ENCODE results near the gene GRIK2.

GRIK2 gene

GRCh38 chr6:101921829-101922450, 528.4 kb downstream of the GRIK2 start:
- no peak for DNase-seq

- DNase-seq = no peak
Measured at GRCh38 chr6:101926149-101926925, 532.8 kb downstream of the GRIK2 start.

DNA sequence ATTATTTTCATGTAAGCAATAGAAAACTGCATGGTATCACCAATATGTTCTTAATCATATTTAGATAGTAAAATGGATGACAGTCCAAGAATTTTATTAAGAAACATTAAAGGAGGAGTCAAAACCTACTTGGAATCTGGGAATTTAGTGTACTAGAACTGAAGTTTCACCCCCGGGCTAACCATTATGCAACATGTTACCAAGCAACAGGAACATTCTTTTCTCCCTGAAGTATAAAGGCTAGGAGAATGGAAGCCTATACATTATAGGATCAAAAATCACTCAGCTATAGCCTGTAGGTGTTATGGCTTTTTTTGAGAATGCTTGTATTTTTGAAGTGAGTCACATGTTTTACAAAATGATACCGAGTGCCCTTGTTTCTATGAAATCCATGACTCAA, 538.3 kb downstream of the GRIK2 start:
- no peak for DNase-seq

- DNase-seq = no peak
Measured at GRCh38 chr6:101932704-101933103, 539.2 kb downstream of the GRIK2 start.

- DNase-seq = no peak
Measured at GRCh38 chr6:101935732-101936131, 542.2 kb downstream of the GRIK2 start.

DNA sequence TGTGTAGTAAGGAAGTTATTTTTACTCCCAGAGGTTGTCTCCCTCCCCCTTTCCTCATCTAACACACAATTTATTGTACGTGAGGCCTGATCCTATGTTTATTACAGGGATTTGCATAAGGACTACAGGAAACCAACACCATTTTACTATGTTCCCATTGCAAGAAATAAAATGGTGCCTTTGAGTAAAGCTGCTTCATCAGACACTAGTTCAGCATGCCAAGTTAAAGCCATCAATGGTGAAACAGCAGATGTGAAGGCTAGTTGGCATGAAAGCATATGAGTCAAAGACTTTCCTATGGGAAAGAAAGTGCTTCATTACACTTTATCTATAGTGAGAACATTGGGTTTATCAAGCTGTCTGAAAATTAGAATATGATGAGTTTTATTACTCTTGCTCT, 543.0 kb downstream of the GRIK2 start:
- no peak for DNase-seq

DNA sequence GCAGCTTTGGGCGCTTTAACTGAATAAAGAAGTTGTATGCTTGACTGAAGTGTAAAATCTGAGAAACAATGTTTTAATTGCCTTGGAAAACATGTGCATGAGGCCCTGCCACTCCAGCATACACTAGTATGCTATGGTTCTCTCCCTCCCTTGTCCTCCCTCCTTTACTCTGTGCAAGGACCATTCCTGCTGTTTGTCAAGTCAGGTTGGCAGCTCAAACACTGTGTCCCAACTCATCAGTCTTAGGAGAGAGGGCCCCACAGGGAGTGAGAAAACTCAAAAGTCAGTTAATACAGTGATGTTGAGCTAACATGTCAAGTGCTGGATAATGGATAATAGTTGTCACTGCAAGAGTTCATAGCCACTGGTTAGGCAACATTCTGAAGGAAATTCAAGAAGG, 543.6 kb downstream of the GRIK2 start:
- DNase-seq = no peak

DNA sequence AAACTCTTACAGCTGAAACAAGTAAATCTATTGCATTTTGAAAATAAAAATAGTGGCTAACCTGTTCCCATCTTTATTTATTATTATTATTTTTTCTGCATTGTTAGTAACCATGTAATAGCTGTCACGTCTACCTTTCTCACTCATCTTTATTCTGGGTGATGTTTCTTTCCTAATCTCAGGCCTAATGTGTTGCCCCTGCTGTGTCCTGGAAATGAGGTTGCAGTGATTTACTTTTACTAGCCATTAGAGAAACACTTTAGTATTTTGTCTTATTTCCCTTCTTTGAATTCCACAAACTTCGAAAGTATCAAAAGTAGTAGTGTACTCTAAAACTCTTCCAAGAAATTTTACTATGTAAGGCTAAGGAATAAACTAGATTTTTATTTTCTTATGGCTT, 546.9 kb downstream of the GRIK2 start:
- DNase-seq = no peak

DNA sequence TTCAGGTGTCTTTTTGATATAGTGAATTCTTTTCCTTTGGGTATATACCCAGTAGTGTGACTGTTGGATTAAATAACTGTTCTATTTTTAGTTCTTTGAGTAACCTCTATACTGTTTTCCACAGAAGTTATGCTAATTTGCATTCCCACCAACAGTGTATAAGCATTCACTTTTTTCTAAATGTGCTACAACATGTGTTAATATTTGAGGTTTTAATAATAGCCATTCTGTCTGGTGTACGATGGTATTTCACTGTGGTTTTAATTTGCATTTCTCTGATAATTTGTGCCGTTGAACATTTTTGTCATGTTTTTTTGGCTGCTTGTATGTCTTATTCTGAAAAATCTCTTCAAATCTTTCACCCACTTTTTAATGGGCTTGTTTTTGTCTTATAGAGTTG, 563.5 kb downstream of the GRIK2 start:
- DNase-seq = no peak

DNA sequence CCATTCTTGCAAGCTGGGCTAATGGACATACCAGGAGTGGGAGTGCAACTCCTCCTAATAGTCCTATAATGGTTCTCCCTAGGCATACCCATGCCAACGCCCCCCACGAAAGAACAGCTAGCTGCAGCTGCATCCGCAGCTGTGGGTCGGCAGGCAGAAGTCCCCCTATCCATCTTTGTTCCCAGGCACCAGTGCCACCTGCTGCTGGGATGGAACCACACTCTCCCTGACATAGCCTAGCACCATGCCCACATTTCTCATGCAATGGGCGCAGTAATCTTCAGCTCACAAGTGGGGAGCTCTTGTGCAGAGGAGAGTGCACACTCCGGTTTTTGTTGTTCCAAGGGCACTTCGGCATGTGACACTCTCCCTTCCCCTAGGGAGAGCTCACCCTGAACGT, 567.8 kb downstream of the GRIK2 start:
- no peak for DNase-seq

DNA sequence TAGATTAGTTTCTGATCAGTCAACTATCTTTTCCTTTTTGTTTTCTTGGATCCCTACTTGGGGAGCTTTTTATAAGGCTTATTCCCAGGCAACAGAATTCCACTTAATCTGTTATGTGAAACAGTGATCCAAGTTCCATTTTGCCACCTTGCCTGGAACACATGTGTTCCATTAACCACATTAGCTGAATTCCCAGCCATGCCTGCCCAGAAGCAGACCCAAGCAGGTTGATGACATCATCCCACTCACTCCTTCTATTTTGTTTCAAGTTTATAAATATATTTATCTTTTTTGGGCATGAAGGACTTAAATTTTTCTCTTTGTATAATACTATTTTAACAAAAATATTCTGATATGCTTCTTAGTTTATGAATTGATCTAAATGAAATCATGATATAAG, 587.4 kb downstream of the GRIK2 start:
- no peak for DNase-seq

- DNase-seq = no peak
Measured at GRCh38 chr6:101986476-101986875, 593.0 kb downstream of the GRIK2 start.

GRCh38 chr6:101992286-101992685, 598.8 kb downstream of the GRIK2 start:
- no peak for DNase-seq

GRCh38 chr6:101994521-101994920, 601.0 kb downstream of the GRIK2 start:
- DNase-seq = no peak

DNA sequence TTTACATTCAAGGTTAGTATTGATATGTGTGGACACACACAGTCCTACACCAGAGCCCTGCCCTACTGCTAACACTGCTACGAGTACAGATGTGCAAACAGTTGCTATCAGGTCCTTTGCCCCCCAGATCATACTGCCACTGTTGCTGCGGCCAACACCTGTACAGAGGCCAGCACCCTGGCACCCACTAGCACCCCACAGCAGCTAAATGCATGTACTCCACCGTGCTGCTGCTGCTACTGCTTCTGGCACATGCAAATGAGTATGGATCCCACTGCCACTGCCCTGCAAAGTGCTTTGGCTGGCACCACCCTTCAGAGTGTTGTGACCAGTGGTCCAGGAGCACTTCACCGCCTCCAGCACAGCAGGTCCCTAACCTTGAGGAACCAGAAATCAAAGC, 621.9 kb downstream of the GRIK2 start:
- DNase-seq = no peak

DNA sequence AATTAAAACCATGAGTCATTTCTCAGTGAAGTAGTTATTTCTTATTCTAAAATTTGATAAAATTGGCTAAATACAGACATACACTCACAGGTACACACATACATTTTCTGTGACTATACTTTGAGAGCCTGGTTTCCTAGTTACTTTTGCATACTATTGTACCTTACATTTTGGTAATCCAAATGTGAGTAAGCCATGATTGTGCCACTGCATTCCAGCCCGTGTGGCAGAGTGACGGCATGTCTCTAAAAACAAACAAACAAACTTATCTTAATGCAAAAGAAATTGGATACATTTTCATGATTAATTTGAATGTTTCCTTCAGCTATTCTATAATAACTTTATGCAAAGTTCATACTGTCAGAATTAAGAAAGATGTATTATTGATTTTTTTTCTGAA, 628.8 kb downstream of the GRIK2 start:
- DNase-seq = no peak

- no peak for DNase-seq
Measured at GRCh38 chr6:102022803-102023202, 629.3 kb downstream of the GRIK2 start.

DNA sequence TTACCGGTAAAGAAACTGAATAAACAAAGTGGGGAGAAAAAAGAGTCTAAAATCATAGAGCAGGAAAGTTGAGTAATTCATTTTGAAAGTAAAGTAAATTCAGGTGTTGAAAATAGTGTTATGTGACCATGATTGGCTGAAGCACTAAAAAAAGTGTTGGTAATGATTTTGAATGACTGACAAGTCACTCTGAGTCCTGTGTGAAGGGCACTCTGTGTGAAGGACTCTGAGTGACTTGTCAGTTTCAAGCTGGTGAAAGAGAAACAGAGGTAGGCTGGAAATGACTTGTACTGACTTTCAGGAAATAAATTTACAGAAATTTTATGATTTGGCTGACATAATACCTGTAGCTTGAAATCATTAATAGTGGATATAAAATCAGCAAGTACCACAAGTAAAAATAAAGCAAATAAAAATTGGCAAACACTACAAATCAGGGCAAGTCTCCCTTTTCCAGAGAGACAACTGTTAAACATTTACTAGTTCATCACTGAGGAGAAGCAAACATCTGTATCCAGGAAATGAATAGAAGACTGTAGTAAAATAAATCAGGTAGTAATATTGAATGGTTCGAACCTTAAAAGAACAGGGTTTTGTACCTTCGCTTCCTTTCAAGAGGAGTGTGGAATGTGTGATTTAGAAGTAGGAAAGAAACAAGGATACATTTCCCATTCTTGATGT, 630.6 kb downstream of the GRIK2 start:
- no peak for DNase-seq

DNA sequence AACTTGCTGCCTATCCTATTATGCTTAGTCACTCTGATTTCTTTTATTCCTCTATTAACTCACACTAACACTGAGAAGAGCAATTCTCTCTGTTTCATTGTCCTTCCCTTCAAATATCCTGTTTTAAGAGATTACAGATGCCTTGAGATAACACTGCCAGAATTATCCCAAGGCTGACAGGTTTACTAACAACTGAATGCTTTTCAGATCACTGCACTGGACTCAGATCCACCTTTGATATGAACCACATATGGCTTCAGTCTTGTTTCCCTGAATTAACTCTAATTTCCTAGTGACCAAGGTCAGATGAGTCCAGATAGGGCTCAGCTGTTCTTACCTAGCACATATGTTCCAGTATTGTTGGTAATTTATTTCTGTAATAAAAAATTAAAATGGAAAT, 633.1 kb downstream of the GRIK2 start:
- DNase-seq = no peak

- DNase-seq = no peak
Measured at GRCh38 chr6:102028176-102028575, 634.7 kb downstream of the GRIK2 start.

DNA sequence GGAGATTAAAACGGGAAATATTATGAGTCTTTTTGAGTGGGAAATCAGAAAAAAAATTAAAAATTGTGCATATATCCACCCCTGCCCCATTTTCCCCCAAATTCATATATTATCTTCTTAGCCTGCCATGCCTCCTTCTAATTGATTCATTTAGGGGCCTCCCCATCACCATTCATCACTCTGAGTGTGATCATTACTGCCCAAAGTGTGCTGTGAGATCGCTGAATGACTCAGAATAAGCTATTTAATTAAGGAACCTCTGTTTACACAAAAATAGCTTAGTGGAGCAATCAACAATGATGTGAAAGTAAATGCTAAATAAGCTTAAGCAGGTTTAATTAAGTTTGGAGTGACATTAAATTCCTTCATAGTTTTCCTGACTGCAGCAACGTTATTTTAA, 645.5 kb downstream of the GRIK2 start:
- no peak for DNase-seq

GRCh38 chr6:102039441-102039840, 645.9 kb downstream of the GRIK2 start:
- DNase-seq = no peak

DNA sequence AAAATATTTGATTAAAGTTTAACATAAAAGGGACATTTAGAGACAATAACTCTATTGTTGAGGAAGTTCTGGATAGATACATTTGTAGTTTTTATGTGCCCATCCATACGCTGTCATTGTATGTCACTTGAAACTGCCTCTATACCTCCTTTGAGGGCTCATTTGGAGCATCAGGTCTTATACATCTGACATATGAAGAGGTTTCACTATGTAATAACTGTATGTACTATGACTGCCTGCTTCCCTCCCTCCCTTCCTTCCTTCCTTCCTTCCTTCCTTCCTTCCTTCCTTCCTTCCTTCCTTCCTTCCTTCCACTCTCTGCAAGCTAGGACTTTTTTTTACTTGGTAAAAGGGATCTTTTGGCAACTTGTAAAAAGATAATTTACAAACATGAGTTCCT, 657.5 kb downstream of the GRIK2 start:
- DNase-seq = no peak

DNA sequence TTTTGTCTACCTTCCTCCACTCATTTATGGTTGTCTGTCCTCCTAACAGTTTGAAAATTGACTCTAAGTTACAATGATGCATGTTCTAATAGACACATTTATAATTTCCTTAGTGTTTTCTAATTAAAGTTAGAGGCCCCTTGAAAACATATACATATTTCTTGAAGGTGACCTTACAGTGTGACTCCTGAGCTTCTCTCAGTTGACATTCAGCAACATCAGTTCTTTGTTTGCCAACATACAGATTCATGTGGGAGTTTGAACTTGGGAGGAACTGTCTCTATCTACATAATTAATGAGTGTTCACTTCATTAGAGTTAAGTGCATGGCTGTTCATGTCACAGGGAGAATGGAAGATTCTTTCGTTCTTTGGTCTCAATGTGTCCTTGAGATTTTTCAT, 658.2 kb downstream of the GRIK2 start:
- no peak for DNase-seq

All from NK-92 treated with Interleukin-12 subunit alpha and Interleukin-12 subunit beta, amount 100 ng/mL, for 24 hours (cell line).